Measurements from ENCODE around the gene CAPN9.

GRCh38 chr1:230772457-230773395, 25.5 kb downstream of the CAPN9 start:
- TF ChIP-seq CTCF (IDR thresholded peaks at IDR 0.05; ENCODE audit: low read depth, low read length) (peak; percentile 48), EZH2phosphoT487 (IDR thresholded peaks at IDR 0.05; ENCODE audit: low read depth) (no peak)
